Epidermal melanocyte (primary cell): ENCODE measurements around the gene BAD.

Experiments
- DNase-seq: peaks from one replicate; pipeline ENCODE4 v3.0.0; 2011; ENCODE audit warnings: low spot score; ENCODE audit not compliant: insufficient read length

BAD gene

DNA sequence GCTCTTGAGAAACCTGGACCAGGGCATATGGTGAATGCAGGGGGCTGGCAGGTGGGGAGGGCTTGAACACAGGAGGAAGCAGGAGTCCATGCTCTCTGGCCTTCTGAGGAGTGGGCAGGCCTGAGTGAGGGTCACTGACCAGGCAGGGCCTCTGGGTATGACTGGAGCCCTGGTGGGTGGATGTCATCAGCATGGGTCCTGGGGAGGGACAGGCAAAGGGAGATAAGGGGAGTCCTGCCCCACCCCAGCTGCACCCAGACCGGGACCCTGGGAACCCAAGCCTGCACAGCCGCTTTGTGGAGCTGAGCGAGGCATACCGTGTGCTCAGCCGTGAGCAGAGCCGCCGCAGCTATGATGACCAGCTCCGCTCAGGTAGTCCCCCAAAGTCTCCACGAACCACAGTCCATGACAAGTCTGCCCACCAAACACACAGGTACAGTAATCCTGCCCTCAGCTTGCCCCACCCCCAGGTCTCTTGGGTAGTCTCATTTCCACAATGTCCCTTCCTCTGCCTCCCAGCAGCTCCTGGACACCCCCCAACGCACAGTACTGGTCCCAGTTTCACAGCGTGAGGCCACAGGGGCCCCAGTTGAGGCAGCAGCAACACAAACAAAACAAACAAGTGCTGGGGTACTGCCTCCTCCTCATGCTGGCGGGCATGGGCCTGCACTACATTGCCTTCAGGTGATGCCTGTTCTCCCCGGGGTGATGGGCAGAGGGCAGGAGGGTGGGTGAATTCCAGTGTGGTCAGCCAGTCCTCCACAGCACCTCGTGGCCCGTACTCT, 52.1 kb downstream of the BAD start:
- DNase-seq, result no peak

DNA sequence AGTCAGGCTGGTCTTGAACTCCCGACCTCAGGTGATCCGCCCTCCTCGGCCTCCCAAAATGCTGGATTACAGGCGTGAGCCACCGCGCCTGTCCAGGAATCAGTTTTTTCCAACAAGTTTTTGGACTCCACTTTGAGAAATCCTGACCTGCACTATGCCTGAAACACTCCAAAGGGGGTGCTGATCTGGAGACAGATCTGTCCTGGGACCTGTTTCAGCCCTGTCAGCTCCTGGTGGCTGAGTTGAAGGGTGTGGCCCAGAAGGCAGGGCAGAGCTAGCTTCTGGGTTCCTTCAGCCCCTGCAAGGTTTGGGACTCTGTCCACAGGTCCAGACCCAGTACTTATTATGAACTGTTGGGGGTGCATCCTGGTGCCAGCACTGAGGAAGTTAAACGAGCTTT, 52.9 kb downstream of the BAD start:
- no peak for DNase-seq

DNA sequence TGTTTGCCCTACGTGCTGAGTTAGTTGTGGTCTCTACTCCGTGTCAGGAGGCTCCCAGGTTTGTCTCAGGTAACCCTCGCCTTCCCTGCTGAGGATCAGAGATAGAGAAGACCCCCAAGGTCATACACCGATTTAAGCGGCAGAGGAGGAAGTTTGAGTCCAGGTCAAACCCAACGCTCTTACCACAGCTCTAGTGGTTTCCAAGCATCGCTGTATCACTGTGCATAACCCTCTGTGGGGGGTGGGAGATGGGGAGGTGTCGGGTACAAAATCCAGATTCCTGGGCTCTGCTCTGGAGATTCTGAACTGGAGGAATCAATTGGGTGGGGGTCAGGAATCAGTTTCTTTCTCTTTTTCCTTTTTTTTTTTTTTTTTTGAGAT, 53.5 kb downstream of the BAD start:
- DNase-seq, result no peak

DNA sequence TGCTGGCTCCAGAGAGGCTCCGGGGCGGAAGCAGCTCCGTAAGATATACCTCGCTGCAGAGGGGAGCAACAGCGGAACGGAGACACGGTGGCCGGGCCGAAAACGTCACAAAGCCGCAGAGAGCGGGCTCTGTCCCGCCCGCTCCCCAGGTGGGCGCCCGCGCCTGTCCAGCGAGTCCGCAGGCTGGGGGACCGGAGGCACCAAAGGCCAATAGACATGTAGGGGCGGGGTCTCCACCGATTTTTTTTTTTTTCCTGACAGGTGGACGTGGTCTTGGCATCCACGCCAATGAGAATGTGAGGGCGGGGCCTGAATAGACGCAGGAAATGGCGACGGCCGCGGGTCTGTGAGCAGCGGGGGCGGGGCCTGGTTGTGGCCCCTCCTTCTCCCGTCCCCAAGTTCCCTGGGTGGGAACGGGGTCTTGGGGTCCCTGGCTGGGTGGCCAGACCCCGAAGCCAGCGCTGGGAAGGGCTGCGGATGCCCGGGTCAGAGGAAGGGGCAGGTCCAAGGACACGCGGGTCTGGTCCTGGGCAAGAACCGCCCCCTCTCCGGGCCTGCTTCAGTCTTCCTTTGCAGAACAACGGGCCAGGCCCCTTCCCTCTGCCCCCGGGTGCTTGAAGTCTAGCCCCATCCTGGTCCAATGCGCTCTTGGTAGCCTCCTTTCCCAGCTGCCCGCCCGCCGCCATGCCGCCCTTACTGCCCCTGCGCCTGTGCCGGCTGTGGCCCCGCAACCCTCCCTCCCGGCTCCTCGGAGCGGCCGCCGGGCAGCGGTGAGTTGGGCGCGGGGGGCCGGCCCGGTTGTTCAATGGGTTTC, 54.1 kb downstream of the BAD start, which contains the start of gene DNAJC4:
Gene DNAJC4, plus strand, starts transcription at position 378 of the 814 bp plus-strand sequence. Its CDS starts 307 bp downstream, at position 685.
- peak; percentile 79 for DNase-seq

DNA sequence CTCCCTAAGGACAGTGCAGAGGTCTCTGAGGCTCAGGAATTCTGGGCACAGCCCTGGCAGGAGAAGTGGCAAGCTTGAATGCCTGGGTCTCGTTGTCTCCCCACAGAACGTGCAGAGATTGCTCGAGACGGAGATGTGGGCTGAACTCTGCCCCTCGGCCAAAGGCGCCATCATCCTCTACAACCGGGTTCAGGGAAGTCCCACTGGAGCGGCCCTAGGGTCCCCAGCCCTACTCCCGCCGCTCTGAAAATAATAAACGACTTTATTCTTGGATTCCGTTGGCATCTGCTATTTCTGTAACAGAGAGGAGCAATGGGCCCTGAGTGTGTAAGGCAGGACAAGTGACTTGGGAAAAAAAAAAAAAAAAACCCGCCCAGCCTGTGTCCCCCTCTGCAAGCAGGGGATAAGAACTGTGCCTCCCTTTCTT, 54.7 kb downstream of the BAD start:
- no peak for DNase-seq

DNA sequence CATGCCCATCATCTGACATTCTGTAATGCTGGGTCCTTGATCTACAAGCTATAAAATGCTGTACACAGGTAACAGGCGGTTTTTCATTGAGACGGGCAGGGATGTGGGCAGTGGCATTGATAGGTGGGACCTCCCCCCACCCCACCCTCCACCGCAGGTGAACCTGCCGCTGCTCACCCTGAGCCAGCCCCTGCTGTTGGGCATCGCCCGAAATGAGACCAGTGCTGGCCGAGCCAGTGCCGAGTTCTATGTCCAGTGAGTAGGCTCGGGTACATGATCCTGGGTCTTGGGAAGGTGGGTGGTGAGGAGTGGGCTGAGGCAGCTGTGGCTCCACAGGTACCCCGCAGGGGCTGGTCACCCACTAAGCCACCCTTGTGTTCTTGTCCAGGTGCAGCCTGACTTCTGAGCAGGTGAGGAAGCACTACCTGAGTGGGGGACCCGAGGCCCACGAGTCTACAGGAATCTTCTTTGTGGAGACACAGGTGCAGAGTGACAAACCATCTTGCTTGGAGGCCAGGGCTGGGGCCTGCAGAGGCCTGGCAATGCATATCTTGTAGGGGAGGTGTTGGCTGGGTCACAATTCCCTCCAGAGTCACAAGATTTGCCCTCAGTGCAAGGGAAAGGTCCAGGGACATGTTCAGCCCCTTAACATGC, 55.2 kb downstream of the BAD start:
- no peak for DNase-seq

DNA sequence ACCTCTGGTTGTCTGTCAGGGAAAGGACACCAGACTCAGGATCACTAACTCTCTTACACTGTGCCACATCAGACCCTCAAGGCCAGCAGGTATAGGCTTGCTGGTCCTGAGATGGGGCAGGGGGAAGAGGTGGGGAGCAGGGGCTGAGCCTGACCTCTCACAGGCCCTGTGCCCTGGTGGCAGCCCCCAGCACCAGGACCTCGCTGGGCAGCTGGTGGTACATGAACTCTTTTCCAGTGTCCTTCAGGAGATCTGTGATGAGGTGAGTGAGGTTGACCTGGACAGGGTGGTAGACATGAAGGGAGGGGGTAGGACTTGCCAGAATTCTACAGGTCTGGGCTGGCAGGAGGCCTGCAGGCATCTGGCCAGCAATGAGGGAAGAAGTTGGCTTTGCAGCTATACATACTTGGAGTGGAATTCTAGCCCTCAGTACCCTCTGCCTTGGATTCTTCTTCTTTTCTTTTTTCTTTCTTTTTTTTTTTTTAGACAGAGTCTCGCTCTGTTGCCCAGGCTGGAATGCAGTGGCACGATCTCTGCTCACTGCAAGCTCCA, 57.0 kb downstream of the BAD start:
- no peak for DNase-seq

DNA sequence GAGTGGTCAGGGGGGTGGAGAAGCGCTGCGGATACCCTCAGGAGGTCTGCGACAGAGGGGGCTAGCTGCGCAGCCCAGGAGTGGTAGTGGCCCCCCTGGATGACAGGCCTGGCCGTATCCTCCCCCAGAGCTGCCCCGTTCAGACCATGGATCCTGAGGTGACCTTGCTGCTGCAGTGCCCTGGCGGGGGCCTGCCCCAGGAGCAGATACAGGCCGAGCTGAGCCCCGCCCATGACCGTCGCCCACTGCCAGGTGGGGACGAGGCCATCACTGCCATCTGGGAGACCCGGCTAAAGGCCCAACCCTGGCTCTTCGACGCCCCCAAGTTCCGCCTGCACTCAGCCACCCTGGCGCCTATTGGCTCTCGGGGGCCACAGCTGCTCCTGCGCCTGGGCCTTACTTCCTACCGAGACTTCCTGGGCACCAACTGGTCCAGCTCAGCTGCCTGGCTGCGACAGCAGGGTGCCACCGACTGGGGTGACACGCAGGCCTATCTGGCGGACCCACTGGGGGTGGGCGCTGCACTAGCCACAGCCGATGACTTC, 57.9 kb downstream of the BAD start:
- DNase-seq, result no peak

DNA sequence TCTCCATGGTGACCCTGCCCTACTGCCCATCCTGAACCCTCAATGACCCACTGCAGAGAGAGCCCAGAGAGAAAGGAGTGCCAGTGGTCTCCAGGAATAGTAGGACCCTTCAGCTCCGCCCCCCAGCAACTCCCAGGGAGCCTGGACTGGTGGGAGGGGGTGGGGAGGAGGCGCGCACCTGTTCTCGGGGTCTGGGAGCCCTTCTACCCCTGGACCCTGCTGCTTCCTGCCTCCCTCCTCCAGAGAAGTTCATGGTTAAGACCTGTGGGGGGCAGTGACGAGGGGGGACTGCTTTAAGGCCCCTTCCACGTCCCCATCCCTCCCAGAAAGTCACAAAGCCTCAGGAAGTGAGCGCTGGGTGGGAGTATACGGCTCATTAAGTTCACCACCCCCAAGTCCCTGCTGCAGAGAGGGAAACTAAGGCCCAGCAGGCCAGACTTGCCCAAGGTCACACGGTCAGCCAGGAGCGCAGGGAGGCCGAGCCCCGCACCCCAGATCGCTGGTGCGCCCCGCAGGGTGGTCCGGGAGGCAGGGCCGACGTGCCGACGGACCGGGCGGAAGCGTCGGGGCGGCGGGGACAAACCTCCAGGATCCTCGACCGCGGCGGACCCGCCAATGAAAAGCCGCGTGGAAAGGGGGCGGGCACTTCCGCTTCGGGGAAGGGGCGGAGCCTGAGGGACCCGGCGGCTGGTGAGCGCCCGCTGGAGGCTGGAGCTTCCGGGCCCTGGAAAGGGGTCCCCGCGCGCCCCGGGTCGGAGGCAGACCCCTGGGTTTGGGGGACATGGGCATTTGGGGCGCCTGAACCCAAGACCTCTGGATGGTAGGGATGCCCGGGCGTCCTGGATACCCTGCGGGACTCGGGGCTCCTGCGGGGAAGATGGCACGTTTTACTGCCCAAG, 58.6 kb downstream of the BAD start, which contains the start of the genes NUDT22 and TRPT1:
Gene NUDT22, plus strand, starts transcription at position 667 of the 899 bp plus-strand sequence. CDS start 379 bp downstream, outside the sequence.
Gene TRPT1, minus strand, starts transcription at position 579 of the 899 bp plus-strand sequence. Its CDS starts 326 bp downstream, at position 253.
- peak; percentile 94 for DNase-seq

DNA sequence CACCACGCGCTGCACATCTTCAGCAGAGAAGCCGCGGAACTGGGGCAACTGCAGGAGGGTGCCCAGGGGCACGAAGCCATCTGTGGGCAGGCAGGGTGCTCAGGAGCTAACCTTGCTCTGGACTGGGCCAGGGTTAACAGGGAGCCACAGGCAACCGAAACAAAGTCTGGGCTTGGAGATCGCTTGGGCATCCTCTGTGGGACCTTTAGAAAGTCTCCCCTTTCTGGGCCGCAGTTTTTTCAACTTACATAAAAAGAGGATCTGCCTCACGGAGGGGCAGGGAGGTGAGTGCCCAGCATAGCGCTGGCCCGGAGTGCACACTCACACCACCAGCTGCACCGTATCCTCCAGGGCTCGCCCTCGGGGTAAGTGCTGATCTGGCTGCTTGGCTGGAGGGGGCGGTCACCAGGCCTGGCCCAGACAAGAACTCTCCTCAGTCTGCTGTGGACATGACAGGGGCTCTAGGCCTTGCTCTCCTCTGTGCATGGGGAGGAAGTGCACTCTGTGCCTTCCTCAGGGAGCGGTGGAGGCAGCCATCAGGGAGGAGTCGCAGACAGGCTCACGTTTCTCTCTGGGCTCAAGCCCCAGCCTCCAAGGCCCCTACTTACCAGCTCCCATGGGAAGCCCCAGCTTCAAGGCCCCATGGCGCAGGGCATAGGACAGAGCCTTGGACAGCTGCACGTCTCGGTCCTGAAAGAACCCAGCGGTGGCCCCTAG, 59.4 kb downstream of the BAD start:
- no peak for DNase-seq

DNA sequence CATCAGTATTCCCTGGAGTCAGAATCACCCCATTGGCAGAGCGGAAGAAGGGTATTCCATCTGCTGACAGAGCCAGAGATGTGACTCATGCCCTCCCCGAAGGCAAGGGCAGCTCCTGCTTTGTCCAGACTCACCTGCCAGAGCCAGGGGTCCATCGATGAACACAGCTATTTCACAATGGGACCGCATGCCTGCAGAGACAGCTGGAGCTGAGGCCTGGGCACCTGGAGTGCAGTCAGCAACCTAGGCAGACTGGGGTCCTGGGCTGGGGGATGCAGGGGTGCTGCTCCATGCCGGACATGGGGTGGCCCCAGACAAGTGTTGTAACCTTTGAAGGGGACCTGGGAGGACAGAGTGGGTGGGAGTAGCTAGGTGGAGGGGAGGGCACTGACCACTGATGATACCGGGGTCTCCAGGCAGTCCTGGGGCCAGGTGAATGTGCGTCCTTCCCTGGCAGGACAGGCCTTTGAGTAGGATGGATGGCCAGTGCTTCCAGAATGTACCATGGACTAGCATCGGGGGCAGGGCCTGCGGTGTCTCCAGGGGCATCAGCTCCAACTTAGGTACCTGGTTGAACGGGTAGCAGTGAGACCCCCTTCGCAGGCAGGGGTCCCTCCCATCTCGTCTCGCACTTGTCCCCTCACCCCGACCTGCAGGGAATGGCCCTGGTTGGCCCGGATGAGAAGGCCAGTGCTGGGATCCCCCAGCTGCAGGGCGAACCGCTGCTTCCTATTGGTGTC, 60.1 kb downstream of the BAD start:
- DNase-seq, result no peak

DNA sequence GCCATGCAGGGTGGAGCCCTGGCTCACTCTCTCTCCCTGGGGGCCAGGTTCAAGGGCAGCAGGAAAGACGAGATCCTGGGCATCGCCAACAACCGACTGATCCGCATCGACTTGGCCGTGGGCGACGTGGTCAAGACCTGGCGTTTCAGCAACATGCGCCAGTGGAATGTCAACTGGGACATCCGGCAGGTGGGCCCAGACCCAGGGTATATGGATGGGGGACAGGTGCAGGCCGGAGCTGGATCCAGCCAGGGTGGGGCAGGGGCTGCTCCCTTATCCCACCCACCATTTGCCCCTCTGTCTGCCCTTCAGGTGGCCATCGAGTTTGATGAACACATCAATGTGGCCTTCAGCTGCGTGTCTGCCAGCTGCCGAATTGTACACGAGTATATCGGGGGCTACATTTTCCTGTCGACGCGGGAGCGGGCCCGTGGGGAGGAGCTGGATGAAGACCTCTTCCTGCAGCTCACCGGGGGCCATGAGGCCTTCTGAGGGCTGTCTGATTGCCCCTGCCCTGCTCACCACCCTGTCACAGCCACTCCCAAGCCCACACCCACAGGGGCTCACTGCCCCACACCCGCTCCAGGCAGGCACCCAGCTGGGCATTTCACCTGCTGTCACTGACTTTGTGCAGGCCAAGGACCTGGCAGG, 61.3 kb downstream of the BAD start:
- DNase-seq, result no peak

DNA sequence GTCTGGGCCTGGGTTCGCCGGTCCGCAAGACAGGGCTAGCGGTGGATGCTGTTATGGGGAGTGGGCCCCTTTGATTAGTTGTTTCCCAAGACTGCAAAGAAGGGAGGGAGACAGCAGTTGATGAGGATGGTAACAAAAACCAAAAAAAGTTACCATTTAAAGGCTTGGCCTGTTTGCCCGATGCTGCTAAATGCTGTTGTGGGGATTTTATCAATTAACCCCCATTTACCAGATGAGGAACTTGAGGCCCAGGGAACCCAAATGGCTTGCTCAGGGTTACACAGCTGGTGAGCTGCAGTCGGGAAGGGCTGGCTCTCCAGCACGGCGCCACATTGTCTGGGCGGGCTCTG, 61.8 kb downstream of the BAD start:
- DNase-seq, result no peak

DNA sequence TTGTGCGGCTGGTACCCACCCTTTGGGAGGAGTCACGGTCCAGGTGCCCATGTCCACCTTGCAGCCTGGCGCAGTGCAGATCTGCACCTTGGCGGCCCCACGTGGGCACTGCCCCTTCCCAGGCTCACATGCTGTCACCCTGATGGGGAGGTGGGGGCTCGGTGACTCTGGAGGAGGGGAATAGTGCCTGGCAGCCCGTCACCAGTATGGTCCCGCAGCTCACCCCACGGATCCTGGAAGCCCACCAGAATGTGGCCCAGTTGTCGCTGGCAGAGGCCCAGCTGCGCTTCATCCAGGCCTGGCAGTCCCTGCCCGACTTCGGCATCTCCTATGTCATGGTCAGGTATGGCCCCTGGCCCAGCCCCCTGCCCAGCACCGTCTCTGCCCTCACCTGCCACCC, 63.7 kb downstream of the BAD start:
- DNase-seq, result no peak

DNA sequence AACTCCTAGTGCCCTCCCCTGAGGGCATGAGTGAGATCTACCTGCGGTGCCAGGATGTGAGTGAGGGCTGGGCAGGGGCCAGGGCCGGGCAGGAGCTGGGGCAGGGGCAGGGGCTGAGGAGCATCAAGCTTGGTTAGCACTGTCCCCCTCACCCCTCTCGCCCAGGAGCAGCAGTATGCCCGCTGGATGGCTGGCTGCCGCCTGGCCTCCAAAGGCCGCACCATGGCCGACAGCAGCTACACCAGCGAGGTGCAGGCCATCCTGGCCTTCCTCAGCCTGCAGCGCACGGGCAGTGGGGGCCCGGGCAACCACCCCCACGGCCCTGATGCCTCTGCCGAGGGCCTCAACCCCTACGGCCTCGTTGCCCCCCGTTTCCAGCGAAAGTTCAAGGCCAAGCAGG, 64.2 kb downstream of the BAD start:
- DNase-seq, result no peak
